Prostate gland (tissue), 2 donors: ENCODE data around the gene CS. TPM values are rescaled to one million over a fixed set of nuclear protein-coding genes. Genes with fewer than 3 reads are reported as not detected.

Experiments used
- DNase-seq: peaks from one replicate; pipeline ENCODE4 v3.0.0-alpha.2; 2019; ENCODE audit warnings: low spot score
- H3K27ac ChIP-seq, 2 donors: fragments of 200-600 bp; sonication (generic); 2 replicates each; pipeline ENCODE4 v1.5.1; 2017 to 2019
- H3K27me3 ChIP-seq: fragments of 200-600 bp; sonication (generic); replicated peaks from 2 replicates; pipeline ENCODE4 v1.5.1; 2019; ENCODE audit not compliant: insufficient read depth
- H3K36me3 ChIP-seq, 2 donors: fragments of 200-600 bp; sonication (generic); 1 replicate in 1 of 2; 2 replicates in 1 of 2; pipeline versions ENCODE4 v1.5.1 to v1.8.1; 2017 to 2019
- H3K4me1 ChIP-seq: fragments of 200-600 bp; sonication (generic); replicated peaks from 2 replicates; pipeline ENCODE4 v1.5.1; 2019
- H3K4me3 ChIP-seq, 2 donors: fragments of 200-600 bp; sonication (generic); 2 replicates each; pipeline ENCODE4 v1.5.1; 2017 to 2019
- H3K9me3 ChIP-seq: fragments of 200-600 bp; sonication (generic); 2 replicates; pipeline ENCODE4 v1.5.1; 2017
- CTCF ChIP-seq, 4 experiments: fragments of 200-600 bp in 2 of 4; fragments of 450-650 bp in 2 of 4; sonication (generic) in 2 of 4; IDR thresholded peaks; 1 replicate in 3 of 4; 2 replicates in 1 of 4; pipeline ENCODE4 v1.5.1; 2016 to 2019; ENCODE audit warnings: antibody characterized with exemption in 4 of 4, mild to moderate bottlenecking in 2 of 4, moderate library complexity in 2 of 4
- POLR2A ChIP-seq: fragments of 450-650 bp; IDR thresholded peaks from one replicate; pipeline ENCODE4 v1.6.1; 2016; ENCODE audit warnings: antibody characterized with exemption, mild to moderate bottlenecking
- POLR2AphosphoS5 ChIP-seq: sonication (generic); formaldehyde crosslinking; IDR thresholded peaks from one replicate; pipeline ENCODE4 v1.6.1; 2017; ENCODE audit warnings: antibody characterized with exemption
- WGBS: methylation state at CpG from one replicate; pipeline ENCODE4 v1.1.5; 2018; 5-methylcytosine and 5-hydroxymethylcytosine counted together
- intact Hi-C: fragments of 100-400 bp; cut with DNase I; formaldehyde crosslinking; loops from one replicate; pipeline ENCODE4 v1.14.2; 2022
- total RNA-seq, 2 donors: library from RNA; depleted of rRNA; stranded (reverse); fragments of >200 nt; gene quantifications; one replicate each; pipeline ENCODE4 v1.1.0, GENCODE V29; 2016

CS gene
- total RNA-seq, 2 donors from 2014 or later: 106 to 110 TPM

GRCh38 chr12:56244494-56244893, 55.6 kb downstream of the CS start:
- 93% methylated on average over 14 of the region's 14 CpGs for whole genome bisulfite sequencing
- intact Hi-C loops: no loop called here
- peaks cover 27 to 47% of the 10 kb centered on the region in 2 donors for H3K36me3 ChIP-seq

GRCh38 chr12:56243731-56244181, 56.4 kb downstream of the CS start:
- intact Hi-C loops: no loop called here
- Histone ChIP-seq H3K36me3 (peaks cover 27 to 46% of the 10 kb centered on the region in 2 donors), H3K27me3 (no peaks in the 10 kb centered on the region), H3K4me1 (no peaks in the 10 kb centered on the region), H3K9me3 (no peaks in the 10 kb centered on the region), H3K27ac (no peak overlapping the region), H3K4me3 (no peak overlapping the region)
- TF ChIP-seq CTCF (IDR thresholded peaks at IDR 0.05) (no peak), POLR2A (no peak), POLR2AphosphoS5 (no peak)
- 82% methylated on average over 3 of the region's 3 CpGs for WGBS
- DNase-seq: no peak

More at GRCh38 chr12:56244494-56244893, 55.6 kb downstream of the CS start:
- Histone ChIP-seq H3K27me3 (no peaks in the 10 kb centered on the region), H3K4me3 (no peak overlapping the region), H3K27ac (no peak overlapping the region), H3K9me3 (no peaks in the 10 kb centered on the region), H3K4me1 (no peaks in the 10 kb centered on the region)
- no peak for DNase-seq
- no peak for TF ChIP-seq POLR2A
- no peak for TF ChIP-seq POLR2AphosphoS5
- TF ChIP-seq CTCF (IDR thresholded peaks at IDR 0.05): no peak

- intact Hi-C loops: no loop called here
- 87% methylated on average over 13 of the region's 13 CpGs for WGBS
Measured at GRCh38 chr12:56242986-56243385, 57.1 kb downstream of the CS start.

GRCh38 chr12:56241424-56242303, 58.5 kb downstream of the CS start:
- Histone ChIP-seq H3K36me3 (peaks cover 23 to 33% of the 10 kb centered on the region in 2 donors), H3K4me3 (no peak overlapping the region), H3K9me3 (no peaks in the 10 kb centered on the region), H3K27me3 (no peaks in the 10 kb centered on the region), H3K4me1 (no peaks in the 10 kb centered on the region), H3K27ac (no peak overlapping the region)
- intact Hi-C loops: no loop called here
- no peak for DNase-seq
- WGBS: 73% methylated on average over 9 of the region's 9 CpGs
- TF ChIP-seq POLR2AphosphoS5 (no peak), CTCF (IDR thresholded peaks at IDR 0.05) (no peak), POLR2A (no peak)

More at GRCh38 chr12:56242986-56243385, 57.1 kb downstream of the CS start:
- peaks cover 27 to 38% of the 10 kb centered on the region in 2 donors for H3K36me3 ChIP-seq
- H3K27me3 ChIP-seq: no peaks in the 10 kb centered on the region
- no peak overlapping the region for H3K27ac ChIP-seq
- TF ChIP-seq POLR2AphosphoS5: no peak
- TF ChIP-seq POLR2A: no peak
- no peak for TF ChIP-seq CTCF (IDR thresholded peaks at IDR 0.05)
- H3K4me3 ChIP-seq: no peak overlapping the region
- no peak for DNase-seq
- H3K4me1 ChIP-seq: no peaks in the 10 kb centered on the region
- no peaks in the 10 kb centered on the region for H3K9me3 ChIP-seq

- no peak for TF ChIP-seq POLR2AphosphoS5
- TF ChIP-seq CTCF (IDR thresholded peaks at IDR 0.05): no peak
- no peak for TF ChIP-seq POLR2A
- Histone ChIP-seq H3K4me3 (no peak overlapping the region), H3K9me3 (no peaks in the 10 kb centered on the region), H3K27me3 (no peaks in the 10 kb centered on the region), H3K36me3 (peaks cover under 1 to 3% of the 10 kb centered on the region in 2 donors), H3K4me1 (no peaks in the 10 kb centered on the region), H3K27ac (no peak overlapping the region)
- no peak for DNase-seq
- 76% methylated on average over 11 of the region's 11 CpGs for WGBS
- intact Hi-C loops: no loop called here
Measured at GRCh38 chr12:56237552-56237951, 62.6 kb downstream of the CS start.
